ENCODE data around the gene ZNF436.

- no peak for TF ChIP-seq CTCF (IDR thresholded peaks at IDR 0.05)
- TF ChIP-seq EP300 (IDR thresholded peaks at IDR 0.05; ENCODE audit: low read depth) = no peak
- TF ChIP-seq POLR2AphosphoS5 (IDR thresholded peaks at IDR 0.05) = no peak
These were observed 46.9 kb downstream of the ZNF436 start for GRCh38 chr1:23322770-23323169.

Data from transverse colon (tissue), 4 donors.